ENCODE measurements around the gene RUSF1.

The RUSF1 gene

DNA sequence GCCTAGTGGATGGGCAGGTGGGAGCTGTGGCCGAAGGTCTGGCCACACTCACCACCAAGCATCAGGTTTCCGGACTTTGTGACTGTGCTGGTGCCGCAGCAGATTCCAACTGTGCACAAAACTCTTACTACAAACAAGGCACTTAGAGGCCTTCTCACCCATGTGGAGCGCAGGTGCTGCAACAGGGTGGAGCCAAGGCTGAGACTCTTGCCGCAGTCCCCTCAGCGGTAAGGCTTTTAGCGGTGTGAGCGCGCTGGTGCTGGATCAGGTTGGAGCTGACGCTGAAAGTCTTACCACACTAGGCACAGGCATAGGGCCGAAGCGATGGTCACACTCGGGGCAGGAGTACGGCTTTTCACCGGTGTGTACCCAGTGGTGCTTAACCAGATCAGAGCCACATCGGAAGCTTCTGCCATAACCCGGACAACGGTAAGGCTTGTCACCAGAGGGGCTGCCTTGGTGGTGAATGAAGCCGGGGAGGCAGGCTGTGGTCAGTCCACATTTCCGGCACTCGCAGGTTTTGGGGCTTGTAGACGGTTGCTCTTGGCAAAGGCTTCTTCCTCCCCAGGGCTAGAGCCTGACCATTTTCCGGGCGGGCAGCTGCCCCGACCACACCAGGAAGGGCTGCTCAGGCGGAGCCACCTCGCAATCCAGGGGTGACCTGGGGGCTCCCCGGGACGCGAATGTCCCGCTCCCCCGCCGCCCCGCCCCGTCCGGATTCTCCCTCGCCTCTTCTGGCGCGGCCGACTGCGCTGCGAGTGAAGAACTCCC lies 49.9 kb downstream of the RUSF1 start:
- H3K27ac ChIP-seq = no peak overlapping the region; the same call in 1 of the 2 replicates

GRCh38 chr16:31456988-31457360 lies 51.2 kb downstream of the RUSF1 start:
- TF ChIP-seq, protein P1, sequence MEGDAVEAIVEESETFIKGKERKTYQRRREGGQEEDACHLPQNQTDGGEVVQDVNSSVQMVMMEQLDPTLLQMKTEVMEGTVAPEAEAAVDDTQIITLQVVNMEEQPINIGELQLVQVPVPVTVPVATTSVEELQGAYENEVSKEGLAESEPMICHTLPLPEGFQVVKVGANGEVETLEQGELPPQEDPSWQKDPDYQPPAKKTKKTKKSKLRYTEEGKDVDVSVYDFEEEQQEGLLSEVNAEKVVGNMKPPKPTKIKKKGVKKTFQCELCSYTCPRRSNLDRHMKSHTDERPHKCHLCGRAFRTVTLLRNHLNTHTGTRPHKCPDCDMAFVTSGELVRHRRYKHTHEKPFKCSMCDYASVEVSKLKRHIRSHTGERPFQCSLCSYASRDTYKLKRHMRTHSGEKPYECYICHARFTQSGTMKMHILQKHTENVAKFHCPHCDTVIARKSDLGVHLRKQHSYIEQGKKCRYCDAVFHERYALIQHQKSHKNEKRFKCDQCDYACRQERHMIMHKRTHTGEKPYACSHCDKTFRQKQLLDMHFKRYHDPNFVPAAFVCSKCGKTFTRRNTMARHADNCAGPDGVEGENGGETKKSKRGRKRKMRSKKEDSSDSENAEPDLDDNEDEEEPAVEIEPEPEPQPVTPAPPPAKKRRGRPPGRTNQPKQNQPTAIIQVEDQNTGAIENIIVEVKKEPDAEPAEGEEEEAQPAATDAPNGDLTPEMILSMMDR (conservative IDR thresholded peaks at IDR 0.05) = no peak
- H3K27ac ChIP-seq = no peak overlapping the region

More for the DNA sequence above, 49.9 kb downstream of the RUSF1 start:
- TF ChIP-seq, protein P1 (conservative IDR thresholded peaks at IDR 0.05) = no peak

GRCh38 chr16:31455601-31456314 lies 52.4 kb downstream of the RUSF1 start:
- TF ChIP-seq, protein P1 (conservative IDR thresholded peaks at IDR 0.05) = no peak
- H3K27ac ChIP-seq = no peak overlapping the region

DNA sequence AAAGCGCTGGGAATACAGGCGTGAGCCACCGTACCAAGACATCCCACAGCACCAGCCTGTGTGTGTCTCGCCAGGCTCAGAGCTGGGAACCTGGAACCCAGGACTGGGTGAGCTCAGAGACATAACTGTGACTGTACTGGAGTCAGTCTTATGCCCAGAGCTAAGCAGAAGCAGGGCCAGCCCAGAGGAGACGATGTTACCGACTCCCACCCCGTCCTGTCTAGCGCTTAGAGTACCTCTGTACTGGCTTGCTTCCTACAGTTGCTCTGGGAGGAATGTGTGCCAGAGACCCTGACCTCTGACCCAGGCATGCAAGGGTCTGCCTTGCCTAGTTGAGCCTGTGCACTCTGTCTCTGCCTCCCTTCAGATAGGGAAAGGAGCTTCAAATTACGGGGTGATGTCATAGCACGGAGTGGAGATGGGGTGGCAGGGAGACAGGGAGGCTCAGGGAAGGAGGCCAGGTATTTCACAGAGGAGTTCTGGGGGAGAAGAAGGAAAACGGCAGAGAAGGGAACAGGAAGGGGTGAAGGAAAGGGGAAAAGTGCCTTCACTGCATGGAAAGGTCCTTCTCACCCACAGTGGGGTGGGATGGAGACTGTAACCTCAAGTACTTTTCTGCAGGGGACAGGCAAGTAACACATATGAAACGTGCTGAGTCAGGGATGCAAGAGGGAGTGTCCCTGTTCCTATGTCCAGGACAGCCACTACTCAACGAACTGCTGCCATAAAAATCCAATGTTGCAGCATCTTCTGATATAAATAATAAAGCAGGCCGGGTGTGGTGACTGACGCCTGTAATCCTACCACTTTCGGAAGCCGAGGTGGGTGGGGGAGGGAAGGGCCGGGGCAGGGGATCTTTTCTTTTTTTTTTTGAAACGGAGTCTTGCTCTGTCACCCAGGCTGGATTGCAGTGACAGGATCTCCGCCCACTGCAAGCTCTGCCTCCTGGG lies 54.7 kb downstream of the RUSF1 start:
- no peak overlapping the region for H3K27ac ChIP-seq
- TF ChIP-seq, protein P1 (conservative IDR thresholded peaks at IDR 0.05) = no peak

- H3K27ac ChIP-seq = peak overlapping the region; percentile 62; the same call in 1 of the 2 replicates
- TF ChIP-seq, protein P1 (conservative IDR thresholded peaks at IDR 0.05) = no peak
Observed at GRCh38 chr16:31452631-31453106, 55.5 kb downstream of the RUSF1 start.

DNA sequence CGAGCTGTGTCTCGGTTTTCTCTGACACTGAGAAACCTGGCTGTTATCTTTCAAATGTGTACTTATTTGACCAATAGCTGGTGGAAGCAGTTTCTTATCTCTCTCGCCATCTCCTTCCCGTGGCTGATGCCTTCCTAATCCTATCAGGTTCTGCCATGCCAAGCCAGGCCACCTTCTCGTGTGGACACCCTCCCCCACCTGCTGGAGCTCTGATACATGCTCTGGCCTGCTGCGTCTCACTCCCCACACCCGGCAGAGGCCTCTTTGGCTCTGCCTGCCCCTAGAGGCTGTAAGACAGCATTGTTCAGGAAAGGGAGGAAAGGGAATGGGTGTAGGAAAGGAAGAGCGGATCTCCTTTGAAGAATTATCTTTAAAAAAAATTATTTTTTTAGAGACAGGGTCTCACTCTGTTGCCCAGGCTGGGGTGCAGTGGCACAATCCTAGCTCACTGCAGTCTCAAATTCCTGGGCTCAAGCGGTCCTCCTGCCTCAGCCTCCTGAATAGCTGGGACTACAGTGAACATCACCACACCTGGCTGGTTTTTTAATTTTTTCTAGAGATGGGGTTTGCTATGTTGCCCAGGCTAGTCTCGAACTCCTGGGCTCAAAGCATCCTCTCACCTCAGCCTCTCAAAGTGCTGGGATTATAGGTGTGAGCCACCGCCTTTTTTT lies 56.4 kb downstream of the RUSF1 start:
- TF ChIP-seq, protein P1 (conservative IDR thresholded peaks at IDR 0.05) = peak; percentile 72

More for the DNA sequence above, 56.4 kb downstream of the RUSF1 start:
- peak overlapping the region; percentile 62 for H3K27ac ChIP-seq

All from VCaP (cell line).